Tongue (tissue), 2 donors: ENCODE measurements around the gene TEKTIP1. TPM values are rescaled to one million over a fixed set of nuclear protein-coding genes. Genes with fewer than 3 reads are reported as not detected.
"Not testable (repeated sequence)": the region's sequence is repeated elsewhere in the genome, so short reads cannot be mapped to it uniquely, and the experiment has no call there.

Experiments
- DNase-seq: peaks from one replicate; pipeline ENCODE4 v3.0.0-alpha.2; 2015
- total RNA-seq: library from RNA; depleted of rRNA; stranded (reverse); fragments of >200 nt; gene quantifications from one replicate; pipeline ENCODE4 v1.2.3, GENCODE V29; 2014

TEKTIP1 gene
- total RNA-seq, 1 donor from 2014 or later = not detected

GRCh38 chr19:3557461-3558248, 18.7 kb downstream of the TEKTIP1 start, which contains the start of gene MFSD12:
Gene MFSD12 (minus strand): TSS chr19:3557586. CDS start chr19:3557403, 183 bp downstream.
- DNase-seq = peak; percentile 97

- no peak for DNase-seq
Measured at GRCh38 chr19:3563709-3564524, 24.9 kb downstream of the TEKTIP1 start.

- DNase-seq = no peak
Measured at GRCh38 chr19:3565139-3565538, 26.2 kb downstream of the TEKTIP1 start.

- DNase-seq = not testable (repeated sequence)
Measured at GRCh38 chr19:3570042-3570441, 31.1 kb downstream of the TEKTIP1 start.

- no peak for DNase-seq
Measured at GRCh38 chr19:3570606-3571011, 31.6 kb downstream of the TEKTIP1 start.

- peak; percentile 100 for DNase-seq
Measured at GRCh38 chr19:3572132-3572854, 33.3 kb downstream of the TEKTIP1 start.

GRCh38 chr19:3572855-3573161, 33.8 kb downstream of the TEKTIP1 start, which contains the start of gene HMG20B:
Gene HMG20B (plus strand): TSS chr19:3572944. CDS start chr19:3573310, 366 bp downstream.
- no peak for DNase-seq

GRCh38 chr19:3573162-3573857, 34.3 kb downstream of the TEKTIP1 start:
- peak; percentile 30 for DNase-seq

- peak; percentile 90 for DNase-seq
Measured at GRCh38 chr19:3573858-3574637, 35.1 kb downstream of the TEKTIP1 start.

- DNase-seq = peak; percentile 33
Measured at GRCh38 chr19:3575260-3575741, 36.3 kb downstream of the TEKTIP1 start.

- no peak for DNase-seq
Measured at GRCh38 chr19:3575949-3576673, 37.1 kb downstream of the TEKTIP1 start.

- peak; percentile 83 for DNase-seq
Measured at GRCh38 chr19:3576696-3577443, 37.9 kb downstream of the TEKTIP1 start.

GRCh38 chr19:3577723-3578344, 38.9 kb downstream of the TEKTIP1 start:
- DNase-seq = no peak

- no peak for DNase-seq
Measured at GRCh38 chr19:3578390-3578789, 39.4 kb downstream of the TEKTIP1 start.

GRCh38 chr19:3580156-3580934, 41.4 kb downstream of the TEKTIP1 start:
- DNase-seq = no peak

- DNase-seq = not testable (repeated sequence)
Measured at GRCh38 chr19:3581792-3582191, 42.8 kb downstream of the TEKTIP1 start.

GRCh38 chr19:3584036-3584802, 45.2 kb downstream of the TEKTIP1 start:
- DNase-seq = not testable (repeated sequence)
